Suprapubic skin (tissue), 4 donors: ENCODE results near the gene MLPH. TPM values are rescaled to one million over a fixed set of nuclear protein-coding genes. Genes with fewer than 3 reads are reported as not detected.

Experiments
- DNase-seq, 2 donors: peaks; one replicate each; pipeline ENCODE4 v3.0.0-alpha.2; 2019; ENCODE audit warnings: low spot score in 2 of 2
- H3K27ac ChIP-seq: fragments of 200-600 bp; sonication (generic); one replicate; pipeline ENCODE4 v1.5.1; 2019
- H3K27me3 ChIP-seq: fragments of 200-600 bp; sonication (generic); one replicate; pipeline ENCODE4 v1.5.1; 2019
- H3K36me3 ChIP-seq: fragments of 200-600 bp; sonication (generic); one replicate; pipeline ENCODE4 v1.5.1; 2019
- H3K4me1 ChIP-seq: fragments of 200-600 bp; sonication (generic); one replicate; pipeline ENCODE4 v1.5.1; 2019
- H3K4me3 ChIP-seq: fragments of 200-600 bp; sonication (generic); one replicate; pipeline ENCODE4 v1.5.1; 2019; ENCODE audit warnings: mild to moderate bottlenecking
- H3K9me3 ChIP-seq: fragments of 200-600 bp; sonication (generic); one replicate; pipeline ENCODE4 v1.5.1; 2019
- EP300 ChIP-seq: sonication (generic); formaldehyde crosslinking; IDR thresholded peaks from one replicate; pipeline ENCODE4 v1.6.1; 2017; ENCODE audit warnings: antibody characterized with exemption
- POLR2A ChIP-seq, 2 donors: fragments of 450-650 bp; IDR thresholded peaks; one replicate each; pipeline ENCODE4 v1.6.1; 2017; ENCODE audit warnings: antibody characterized with exemption in 2 of 2, mild to moderate bottlenecking in 2 of 2, moderate library complexity in 2 of 2
- POLR2AphosphoS5 ChIP-seq, 3 donors: sonication (generic); formaldehyde crosslinking; IDR thresholded peaks; one replicate each; pipeline ENCODE4 v1.6.1; 2017; ENCODE audit warnings: antibody characterized with exemption in 3 of 3
- WGBS: methylation state at CpG from one replicate; pipeline ENCODE4 v1.1.5; 2018; 5-methylcytosine and 5-hydroxymethylcytosine counted together
- total RNA-seq, 4 donors: library from RNA; depleted of rRNA; stranded (reverse); fragments of >200 nt; gene quantifications; one replicate each; pipeline ENCODE4 v1.1.0, GENCODE V29; 2016
- TF ChIP-seq, protein P1 (sequence below), 2 donors: fragments of 200-600 bp in 1 of 2; fragments of 450-650 bp in 1 of 2; sonication (generic) in 1 of 2; IDR thresholded peaks; one replicate each; pipeline ENCODE4 v1.5.1; 2016 to 2019; ENCODE audit warnings: antibody characterized with exemption in 2 of 2, mild to moderate bottlenecking in 1 of 2, moderate library complexity in 1 of 2

The MLPH gene
- total RNA-seq, 4 donors from 2014 or later: 8.8 to 41.1 (median 24.4) TPM

DNA sequence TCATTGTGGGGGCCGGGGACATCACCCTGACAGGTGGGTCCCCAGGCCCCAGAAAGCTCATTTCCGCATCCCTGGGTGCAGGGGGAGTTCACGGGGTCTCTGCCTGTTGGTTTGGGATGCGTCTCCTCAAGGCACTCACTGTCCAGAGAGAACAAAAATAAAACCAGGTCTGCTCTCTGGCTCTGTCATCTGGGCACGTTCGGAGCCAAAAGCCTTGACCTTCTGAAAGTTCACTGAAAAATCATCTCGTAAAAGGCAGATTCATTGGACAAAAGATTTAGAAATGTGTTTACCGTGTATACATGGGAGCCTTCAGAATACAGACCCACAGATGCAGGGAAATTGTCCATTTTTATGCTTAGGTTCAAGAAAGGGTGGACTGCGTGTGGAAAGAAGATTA is 26.6 kb downstream of the MLPH start:
- TF ChIP-seq, protein P1, sequence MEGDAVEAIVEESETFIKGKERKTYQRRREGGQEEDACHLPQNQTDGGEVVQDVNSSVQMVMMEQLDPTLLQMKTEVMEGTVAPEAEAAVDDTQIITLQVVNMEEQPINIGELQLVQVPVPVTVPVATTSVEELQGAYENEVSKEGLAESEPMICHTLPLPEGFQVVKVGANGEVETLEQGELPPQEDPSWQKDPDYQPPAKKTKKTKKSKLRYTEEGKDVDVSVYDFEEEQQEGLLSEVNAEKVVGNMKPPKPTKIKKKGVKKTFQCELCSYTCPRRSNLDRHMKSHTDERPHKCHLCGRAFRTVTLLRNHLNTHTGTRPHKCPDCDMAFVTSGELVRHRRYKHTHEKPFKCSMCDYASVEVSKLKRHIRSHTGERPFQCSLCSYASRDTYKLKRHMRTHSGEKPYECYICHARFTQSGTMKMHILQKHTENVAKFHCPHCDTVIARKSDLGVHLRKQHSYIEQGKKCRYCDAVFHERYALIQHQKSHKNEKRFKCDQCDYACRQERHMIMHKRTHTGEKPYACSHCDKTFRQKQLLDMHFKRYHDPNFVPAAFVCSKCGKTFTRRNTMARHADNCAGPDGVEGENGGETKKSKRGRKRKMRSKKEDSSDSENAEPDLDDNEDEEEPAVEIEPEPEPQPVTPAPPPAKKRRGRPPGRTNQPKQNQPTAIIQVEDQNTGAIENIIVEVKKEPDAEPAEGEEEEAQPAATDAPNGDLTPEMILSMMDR (IDR thresholded peaks at IDR 0.05): no peak
- no peak for TF ChIP-seq EP300
- TF ChIP-seq POLR2AphosphoS5 (IDR thresholded peaks at IDR 0.05): no peak
- TF ChIP-seq POLR2A (IDR thresholded peaks at IDR 0.05): no peak
- WGBS: 86% methylated on average over 9 of the region's 9 CpGs
- Histone ChIP-seq H3K36me3 (no peaks in the 10 kb centered on the region), H3K9me3 (no peaks in the 10 kb centered on the region), H3K4me1 (peaks cover 29% of the 10 kb centered on the region), H3K27ac (no peak overlapping the region), H3K4me3 (no peak overlapping the region), H3K27me3 (no peaks in the 10 kb centered on the region)
- DNase-seq: no peak

DNA sequence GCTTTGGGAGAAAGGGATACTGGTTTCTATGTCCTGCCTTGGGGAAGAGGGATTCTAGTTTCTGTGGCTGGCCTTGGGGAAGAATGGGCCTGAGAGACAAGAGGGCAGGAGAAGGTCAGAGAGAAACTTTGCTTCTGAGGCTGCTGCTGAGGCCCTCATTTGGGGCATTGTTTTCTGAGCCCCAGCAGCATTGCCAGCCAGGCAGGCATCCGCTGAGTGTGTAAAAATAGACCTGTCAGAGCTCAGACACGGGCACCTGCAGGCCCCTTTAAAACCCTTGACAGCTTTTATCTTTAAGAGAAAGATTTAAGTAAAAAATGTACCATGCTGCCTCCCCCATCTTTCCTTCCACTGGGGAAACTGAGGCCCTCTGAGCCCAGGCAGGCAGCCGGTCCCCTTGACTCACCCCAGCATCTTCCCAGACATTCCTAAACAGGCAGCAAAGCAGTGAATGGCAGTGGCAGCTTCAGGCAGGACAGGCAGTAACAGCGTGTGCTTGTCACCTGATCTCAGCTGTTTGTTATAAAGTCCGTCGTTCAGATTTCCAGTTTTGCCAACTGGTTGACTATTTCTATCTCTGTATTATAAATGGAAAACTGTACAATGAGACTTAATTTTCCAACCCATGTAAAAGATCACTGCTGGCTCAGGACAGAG is 27.6 kb downstream of the MLPH start:
- no peaks in the 10 kb centered on the region for H3K27me3 ChIP-seq
- no peak overlapping the region for H3K4me3 ChIP-seq
- no peaks in the 10 kb centered on the region for H3K36me3 ChIP-seq
- no peak overlapping the region for H3K27ac ChIP-seq
- TF ChIP-seq POLR2AphosphoS5 (IDR thresholded peaks at IDR 0.05) (no peak), POLR2A (IDR thresholded peaks at IDR 0.05) (no peak), EP300 (no peak)
- TF ChIP-seq, protein P1 (IDR thresholded peaks at IDR 0.05): no peak
- no peaks in the 10 kb centered on the region for H3K9me3 ChIP-seq
- DNase-seq: no peak
- H3K4me1 ChIP-seq: peaks cover 24% of the 10 kb centered on the region
- WGBS: 91% methylated on average over 5 of the region's 6 CpGs

DNA sequence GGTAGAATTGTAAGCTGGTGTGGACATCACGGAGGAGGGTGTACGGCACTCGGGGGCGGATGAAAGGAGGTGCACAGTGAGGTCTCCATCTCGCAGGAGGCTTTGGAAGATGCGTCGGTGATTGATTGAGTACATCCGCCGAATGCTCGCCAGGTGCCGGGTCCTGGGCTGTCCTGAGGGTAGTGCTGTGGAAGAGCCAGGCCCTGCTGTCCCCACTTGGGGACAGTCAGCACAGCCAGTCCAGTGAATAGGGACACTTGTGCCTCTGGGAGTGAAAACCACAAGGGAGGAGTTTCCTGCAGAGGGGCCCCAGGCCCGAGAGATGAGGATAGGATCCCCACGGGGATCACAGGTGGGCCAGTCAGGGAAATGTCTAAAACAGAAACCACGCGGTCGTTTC is 28.1 kb downstream of the MLPH start:
- no peak overlapping the region for H3K27ac ChIP-seq
- H3K36me3 ChIP-seq: no peaks in the 10 kb centered on the region
- WGBS: 94% methylated on average over 16 of the region's 16 CpGs
- no peak for DNase-seq
- no peak overlapping the region for H3K4me3 ChIP-seq
- TF ChIP-seq POLR2A (IDR thresholded peaks at IDR 0.05) (no peak), POLR2AphosphoS5 (IDR thresholded peaks at IDR 0.05) (no peak), EP300 (no peak)
- TF ChIP-seq, protein P1 (IDR thresholded peaks at IDR 0.05): no peak
- H3K4me1 ChIP-seq: peaks cover 22% of the 10 kb centered on the region
- no peaks in the 10 kb centered on the region for H3K27me3 ChIP-seq
- no peaks in the 10 kb centered on the region for H3K9me3 ChIP-seq

DNA sequence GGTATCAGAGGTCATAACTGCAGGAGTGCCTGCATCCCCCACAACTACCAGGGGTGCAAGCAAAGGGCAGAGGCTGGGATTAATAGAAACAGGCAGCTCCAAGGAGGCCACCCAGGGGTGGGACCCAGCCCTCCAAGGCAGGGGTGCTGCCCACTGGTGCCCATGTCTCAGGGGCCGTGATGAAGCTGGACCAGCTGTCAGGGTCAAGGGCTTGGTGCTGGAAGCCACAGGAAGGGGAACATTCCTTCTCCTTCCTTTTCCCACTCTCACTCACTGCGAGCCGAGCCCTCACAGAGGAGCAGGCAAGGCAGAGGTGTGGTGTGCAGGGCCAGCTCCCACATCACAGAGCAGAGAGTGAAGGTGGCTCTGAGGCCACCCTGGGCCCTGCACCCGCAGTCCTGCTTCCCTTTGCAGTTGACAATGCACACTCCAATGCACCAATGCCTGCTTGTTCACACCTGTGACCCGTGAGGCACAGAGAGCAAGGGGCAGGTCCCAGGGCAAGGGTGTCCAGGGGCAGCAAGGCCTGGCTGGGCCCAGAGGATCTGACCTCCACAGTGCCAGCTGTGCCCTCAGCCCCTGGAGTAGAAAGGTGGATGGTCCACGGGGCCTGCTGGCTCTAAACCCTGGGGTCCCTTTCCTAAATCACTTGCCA is 28.7 kb downstream of the MLPH start:
- DNase-seq: no peak
- TF ChIP-seq, protein P1 (IDR thresholded peaks at IDR 0.05): no peak
- TF ChIP-seq POLR2AphosphoS5 (IDR thresholded peaks at IDR 0.05): no peak
- no peak for TF ChIP-seq EP300
- TF ChIP-seq POLR2A (IDR thresholded peaks at IDR 0.05): no peak
- Histone ChIP-seq H3K36me3 (no peaks in the 10 kb centered on the region), H3K4me3 (no peak overlapping the region), H3K27ac (no peak overlapping the region), H3K27me3 (no peaks in the 10 kb centered on the region), H3K9me3 (no peaks in the 10 kb centered on the region), H3K4me1 (peaks cover 18% of the 10 kb centered on the region)
- 89% methylated on average over 4 of the region's 6 CpGs for WGBS

DNA sequence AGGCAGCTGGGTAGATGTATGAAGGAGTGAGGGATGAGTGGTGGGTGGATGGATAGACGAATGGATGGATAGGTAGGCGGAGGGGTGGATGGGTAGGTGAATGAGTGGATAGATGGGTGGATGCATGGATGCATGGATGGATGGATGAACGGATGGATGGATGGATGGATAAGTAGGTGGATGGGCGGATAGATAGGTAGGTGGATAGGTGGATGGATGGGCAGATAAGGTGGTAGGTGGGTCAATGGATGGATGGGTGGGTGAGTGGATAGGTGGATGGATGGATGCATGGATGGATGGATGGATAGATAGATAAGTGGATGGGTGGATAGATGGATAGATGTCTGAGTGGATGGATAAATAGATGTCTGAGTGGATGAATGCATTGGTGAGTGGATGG is 30.1 kb downstream of the MLPH start:
- peaks cover 13% of the 10 kb centered on the region for H3K4me1 ChIP-seq
- H3K27me3 ChIP-seq: no peaks in the 10 kb centered on the region
- WGBS: 88% methylated on average over 4 of the region's 4 CpGs
- H3K9me3 ChIP-seq: no peaks in the 10 kb centered on the region
- DNase-seq: no peak
- H3K36me3 ChIP-seq: no peaks in the 10 kb centered on the region
- TF ChIP-seq EP300 (no peak), POLR2A (IDR thresholded peaks at IDR 0.05) (no peak), POLR2AphosphoS5 (IDR thresholded peaks at IDR 0.05) (no peak)
- TF ChIP-seq, protein P1 (IDR thresholded peaks at IDR 0.05): no peak
- H3K4me3 ChIP-seq: no peak overlapping the region
- H3K27ac ChIP-seq: no peak overlapping the region
